ENCODE results near the gene GM2A.

GM2A gene

DNA sequence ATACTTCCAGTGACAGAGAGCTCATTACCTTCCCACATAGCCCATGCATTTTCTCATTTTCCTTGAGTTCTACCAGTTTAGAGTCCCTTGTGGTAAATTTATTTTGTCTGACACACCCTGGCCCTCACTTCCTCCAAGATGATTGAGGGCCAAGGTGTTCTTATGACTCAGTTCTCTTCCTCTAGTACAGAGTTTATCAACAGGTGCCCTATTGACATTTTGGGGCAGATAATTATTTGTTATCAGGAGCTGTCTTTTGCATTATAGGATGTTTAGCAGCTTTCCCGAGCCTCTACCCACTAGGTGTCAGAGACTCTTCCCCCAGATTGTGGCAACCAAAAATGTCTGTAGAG, 43.5 kb downstream of the GM2A start:
- WGBS: 92% methylated on average over 1 of the region's 1 CpG
- Histone ChIP-seq H2AK5ac (ENCODE audit: low read length, severe bottlenecking) (no peak overlapping the region), H4K91ac (ENCODE audit: low read length) (no peak overlapping the region), H3K27ac (ENCODE audit: low read length, poor library complexity, severe bottlenecking) (no peak overlapping the region), H3K36me3 (ENCODE audit: control insufficient read depth in 1 of 2, insufficient read depth in 2 of 2, low read depth in 1 of 2, low read length in 2 of 2) (no peaks in the 10 kb centered on the region), H2AFZ (ENCODE audit: low read depth, low read length) (no peak overlapping the region), H3K9me3 (ENCODE audit: control insufficient read depth, low read length) (no peaks in the 10 kb centered on the region), H4K8ac (ENCODE audit: low read length) (no peak overlapping the region), H2BK120ac (ENCODE audit: low read depth, low read length) (no peak overlapping the region), H2BK12ac (ENCODE audit: low read length in 2 of 2) (no peak overlapping the region), H3K4ac (ENCODE audit: low read depth in 1 of 2, low read length in 2 of 2) (no peak overlapping the region), H2BK5ac (ENCODE audit: low read depth, low read length, poor library complexity, severe bottlenecking) (no peak overlapping the region), H3K4me2 (ENCODE audit: low read length, poor library complexity, severe bottlenecking) (no peak overlapping the region), H3K79me1 (replicated peaks; ENCODE audit: low read length, poor library complexity, severe bottlenecking) (no peaks in the 10 kb centered on the region), H3K4me3 (ENCODE audit: insufficient read depth in 1 of 2, low read depth in 1 of 2, low read length in 2 of 2) (no peak overlapping the region), H3K23ac (ENCODE audit: low read length in 2 of 2) (no peak overlapping the region), H3K27me3 (ENCODE audit: control insufficient read depth in 1 of 2, insufficient read depth in 1 of 2, low read length in 2 of 2) (peaks cover 9 to 36% of the 10 kb centered on the region in 2 experiments), H2BK15ac (ENCODE audit: low read depth, poor library complexity, severe bottlenecking) (no peak overlapping the region), H3K9ac (ENCODE audit: low read length) (no peak overlapping the region), H3K18ac (ENCODE audit: low read depth in 1 of 2, low read length in 2 of 2) (no peak overlapping the region), H3K4me1 (ENCODE audit: control insufficient read depth, insufficient read depth, low read depth, low read length) (no peaks in the 10 kb centered on the region), H3K14ac (ENCODE audit: low read length in 2 of 2) (no peak overlapping the region)
- no peak for DNase-seq

DNA sequence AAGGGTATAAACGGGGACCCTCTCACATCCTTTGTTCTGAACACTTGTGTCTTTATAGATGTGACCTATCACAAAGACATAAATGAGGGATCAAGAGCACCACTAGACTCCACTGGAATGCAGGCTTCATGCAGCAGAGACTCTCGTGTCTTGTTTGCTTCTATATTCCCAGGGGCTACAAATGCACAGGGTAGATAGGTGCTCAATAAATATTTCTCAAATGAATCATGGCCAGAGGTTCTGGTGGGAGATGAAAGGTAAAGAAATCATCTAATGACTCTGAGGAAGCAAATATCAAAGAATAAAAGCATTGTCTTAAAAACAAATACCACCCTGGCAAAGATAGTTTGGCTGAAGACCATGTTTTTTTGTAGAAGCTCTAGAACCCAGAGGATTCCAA, 44.0 kb downstream of the GM2A start:
- Histone ChIP-seq H3K27me3 (ENCODE audit: control insufficient read depth in 1 of 2, insufficient read depth in 1 of 2, low read length in 2 of 2) (peaks cover 9 to 41% of the 10 kb centered on the region in 2 experiments), H4K91ac (ENCODE audit: low read length) (no peak overlapping the region), H2AFZ (ENCODE audit: low read depth, low read length) (no peak overlapping the region), H2BK15ac (ENCODE audit: low read depth, poor library complexity, severe bottlenecking) (no peak overlapping the region), H3K36me3 (ENCODE audit: control insufficient read depth in 1 of 2, insufficient read depth in 2 of 2, low read depth in 1 of 2, low read length in 2 of 2) (no peaks in the 10 kb centered on the region), H3K4me3 (ENCODE audit: insufficient read depth in 1 of 2, low read depth in 1 of 2, low read length in 2 of 2) (no peak overlapping the region), H3K14ac (ENCODE audit: low read length in 2 of 2) (no peak overlapping the region), H2BK120ac (ENCODE audit: low read depth, low read length) (no peak overlapping the region), H3K27ac (ENCODE audit: low read length, poor library complexity, severe bottlenecking) (no peak overlapping the region), H2BK12ac (ENCODE audit: low read length in 2 of 2) (no peak overlapping the region), H3K9ac (ENCODE audit: low read length) (no peak overlapping the region), H3K4me1 (ENCODE audit: control insufficient read depth, insufficient read depth, low read depth, low read length) (no peaks in the 10 kb centered on the region), H3K23ac (ENCODE audit: low read length in 2 of 2) (no peak overlapping the region), H3K4ac (ENCODE audit: low read depth in 1 of 2, low read length in 2 of 2) (no peak overlapping the region), H3K9me3 (ENCODE audit: control insufficient read depth, low read length) (no peaks in the 10 kb centered on the region), H3K4me2 (ENCODE audit: low read length, poor library complexity, severe bottlenecking) (no peak overlapping the region), H3K79me1 (replicated peaks; ENCODE audit: low read length, poor library complexity, severe bottlenecking) (no peaks in the 10 kb centered on the region), H3K18ac (ENCODE audit: low read depth in 1 of 2, low read length in 2 of 2) (no peak overlapping the region), H2BK5ac (ENCODE audit: low read depth, low read length, poor library complexity, severe bottlenecking) (no peak overlapping the region), H2AK5ac (ENCODE audit: low read length, severe bottlenecking) (no peak overlapping the region), H4K8ac (ENCODE audit: low read length) (no peak overlapping the region)
- WGBS: 63% methylated on average over 2 of the region's 2 CpGs
- no peak for DNase-seq

- Histone ChIP-seq H4K91ac (ENCODE audit: low read length) (no peak overlapping the region), H3K4ac (ENCODE audit: low read depth in 1 of 2, low read length in 2 of 2) (no peak overlapping the region), H3K4me1 (ENCODE audit: control insufficient read depth, insufficient read depth, low read depth, low read length) (no peaks in the 10 kb centered on the region), H3K9ac (ENCODE audit: low read length) (no peak overlapping the region), H3K4me3 (ENCODE audit: insufficient read depth in 1 of 2, low read depth in 1 of 2, low read length in 2 of 2) (no peak overlapping the region), H2AFZ (ENCODE audit: low read depth, low read length) (no peak overlapping the region), H3K27ac (ENCODE audit: low read length, poor library complexity, severe bottlenecking) (no peak overlapping the region), H4K8ac (ENCODE audit: low read length) (no peak overlapping the region), H3K23ac (ENCODE audit: low read length in 2 of 2) (no peak overlapping the region), H3K4me2 (ENCODE audit: low read length, poor library complexity, severe bottlenecking) (no peak overlapping the region), H3K18ac (ENCODE audit: low read depth in 1 of 2, low read length in 2 of 2) (no peak overlapping the region), H3K36me3 (ENCODE audit: control insufficient read depth in 1 of 2, insufficient read depth in 2 of 2, low read depth in 1 of 2, low read length in 2 of 2) (no peaks in the 10 kb centered on the region), H2BK15ac (ENCODE audit: low read depth, poor library complexity, severe bottlenecking) (no peak overlapping the region), H3K9me3 (ENCODE audit: control insufficient read depth, low read length) (no peaks in the 10 kb centered on the region), H2AK5ac (ENCODE audit: low read length, severe bottlenecking) (no peak overlapping the region), H2BK120ac (ENCODE audit: low read depth, low read length) (no peak overlapping the region), H3K27me3 (ENCODE audit: control insufficient read depth in 1 of 2, insufficient read depth in 1 of 2, low read length in 2 of 2) (peaks cover 12 to 50% of the 10 kb centered on the region in 2 experiments), H2BK12ac (ENCODE audit: low read length in 2 of 2) (no peak overlapping the region), H2BK5ac (ENCODE audit: low read depth, low read length, poor library complexity, severe bottlenecking) (no peak overlapping the region), H3K14ac (ENCODE audit: low read length in 2 of 2) (no peak overlapping the region), H3K79me1 (replicated peaks; ENCODE audit: low read length, poor library complexity, severe bottlenecking) (no peaks in the 10 kb centered on the region)
- DNase-seq: peak; percentile 65
- WGBS: 69% methylated on average over 5 of the region's 6 CpGs
Measured at GRCh38 chr5:151298063-151298855, 45.3 kb downstream of the GM2A start.

- Histone ChIP-seq H3K79me1 (replicated peaks; ENCODE audit: low read length, poor library complexity, severe bottlenecking) (no peaks in the 10 kb centered on the region), H3K14ac (ENCODE audit: low read length in 2 of 2) (peak within 1 kb of the TSS in 1 of 2 experiments; percentile 27), H2BK5ac (ENCODE audit: low read depth, low read length, poor library complexity, severe bottlenecking) (no peak within 1 kb of the TSS), H3K23ac (ENCODE audit: low read length in 2 of 2) (peak within 1 kb of the TSS in 1 of 2 experiments; percentile 15), H3K18ac (ENCODE audit: low read depth in 1 of 2, low read length in 2 of 2) (no peak within 1 kb of the TSS), H3K27me3 (ENCODE audit: control insufficient read depth in 1 of 2, insufficient read depth in 1 of 2, low read length in 2 of 2) (peaks cover 13 to 48% of the 10 kb centered on the region in 2 experiments), H3K4me2 (ENCODE audit: low read length, poor library complexity, severe bottlenecking) (no peak within 1 kb of the TSS), H4K91ac (ENCODE audit: low read length) (no peak within 1 kb of the TSS), H2AK5ac (ENCODE audit: low read length, severe bottlenecking) (no peak within 1 kb of the TSS), H2BK12ac (ENCODE audit: low read length in 2 of 2) (no peak within 1 kb of the TSS), H3K36me3 (ENCODE audit: control insufficient read depth in 1 of 2, insufficient read depth in 2 of 2, low read depth in 1 of 2, low read length in 2 of 2) (no peaks in the 10 kb centered on the region), H4K8ac (ENCODE audit: low read length) (no peak within 1 kb of the TSS), H3K9ac (ENCODE audit: low read length) (no peak within 1 kb of the TSS), H2BK120ac (ENCODE audit: low read depth, low read length) (no peak within 1 kb of the TSS), H3K9me3 (ENCODE audit: control insufficient read depth, low read length) (no peaks in the 10 kb centered on the region), H3K4me3 (ENCODE audit: insufficient read depth in 1 of 2, low read depth in 1 of 2, low read length in 2 of 2) (no peak within 1 kb of the TSS), H3K4me1 (ENCODE audit: control insufficient read depth, insufficient read depth, low read depth, low read length) (no peaks in the 10 kb centered on the region), H2AFZ (ENCODE audit: low read depth, low read length) (no peak within 1 kb of the TSS), H3K27ac (ENCODE audit: low read length, poor library complexity, severe bottlenecking) (no peak within 1 kb of the TSS), H3K4ac (ENCODE audit: low read depth in 1 of 2, low read length in 2 of 2) (no peak within 1 kb of the TSS), H2BK15ac (ENCODE audit: low read depth, poor library complexity, severe bottlenecking) (no peak within 1 kb of the TSS)
- DNase-seq: no peak
- WGBS: 82% methylated on average over 1 of the region's 2 CpGs
Measured at GRCh38 chr5:151303666-151304065, 50.7 kb downstream of the GM2A start, which contains the start of gene SLC36A3. TSS of gene SLC36A3 (minus strand) at chr5:151303766. CDS start at chr5:151303354, 412 bp downstream.

Measured in mesenchymal stem cell (in vitro differentiated cells and primary cell).